ENCODE measurements around the gene PRKAB1. TPM values are rescaled to one million over a fixed set of nuclear protein-coding genes. Genes with fewer than 3 reads are reported as not detected.

Gene PRKAB1
- total RNA-seq, 1 experiment from 2014 or later, result 42.2 TPM

DNA sequence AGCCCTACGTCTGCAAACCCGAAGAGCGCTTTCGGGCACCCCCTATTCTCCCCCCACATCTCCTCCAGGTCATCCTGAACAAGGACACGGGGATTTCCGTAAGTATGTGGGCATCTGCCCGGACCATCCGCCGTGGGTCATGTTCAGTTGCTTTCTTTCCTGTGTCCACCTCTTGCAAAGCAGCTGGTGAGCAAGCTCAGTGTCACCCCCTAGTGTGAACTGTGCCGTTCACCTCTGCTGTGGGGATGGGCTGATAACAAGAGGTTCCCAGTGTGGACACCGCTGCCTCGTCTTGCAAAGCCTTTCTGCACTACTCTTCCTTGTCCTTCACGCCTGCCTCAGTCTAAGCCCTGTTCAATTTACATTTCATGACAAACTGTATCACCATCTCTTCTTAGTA, 8.6 kb downstream of the PRKAB1 start:
- H3K27ac Mint-ChIP-seq, result no peak overlapping the region; a peak in 1 of 7 replicates
- no peaks in the 10 kb centered on the region for H3K23me2 ChIP-seq (ENCODE audit: insufficient read length, low read depth, low read length, poor library complexity, severe bottlenecking)
- no peak overlapping the region for H3K4me3 Mint-ChIP-seq
- H3K14ac ChIP-seq (ENCODE audit: insufficient read depth, low read length), result no peak overlapping the region
- H4K8ac ChIP-seq (replicated peaks; ENCODE audit: insufficient read length, low read depth, low read length), result no peak overlapping the region
- peak; percentile 15; the same call in 1 of the 3 replicates for TF ChIP-seq CTCF (conservative IDR thresholded peaks at IDR 0.05)
- no peak overlapping the region for H3K56ac ChIP-seq (ENCODE audit: insufficient read length, low read depth, low read length)
- H2BK15ac ChIP-seq (ENCODE audit: low read depth, low read length), result no peak overlapping the region
- no peaks in the 10 kb centered on the region for H3K27me3 Mint-ChIP-seq (ENCODE audit: low read depth)
- no peak overlapping the region for H3K23ac ChIP-seq (ENCODE audit: insufficient read length, low read depth, low read length)
- no peak overlapping the region for H2BK120ac ChIP-seq (ENCODE audit: low read depth, low read length, poor library complexity, severe bottlenecking)
- peaks cover 68 to 100% (median 85%) of the 10 kb centered on the region in 3 experiments for H3K36me3 Mint-ChIP-seq (ENCODE audit: insufficient read depth in 1 of 3, low read depth in 3 of 3)
- no peak overlapping the region for H3K4me2 ChIP-seq (ENCODE audit: insufficient read depth, insufficient read length, low read length)
- no peaks in the 10 kb centered on the region for H3K27me3 ChIP-seq (ENCODE audit: insufficient read depth, low read length)
- DNase-seq, result no peak
- H2AK5ac ChIP-seq (ENCODE audit: insufficient read length, low read length), result no peak overlapping the region
- H3K4me1 ChIP-seq (ENCODE audit: insufficient read depth, low read length), result no peaks in the 10 kb centered on the region
- no peak overlapping the region for H2BK12ac ChIP-seq (ENCODE audit: insufficient read length, low read depth, low read length)
- H3K9ac ChIP-seq (ENCODE audit: extremely low read depth, insufficient read length, low read length), result no peak overlapping the region
- no peak overlapping the region for H3K27ac ChIP-seq (ENCODE audit: insufficient read length, low read depth, low read length)
- H3K18ac ChIP-seq (ENCODE audit: insufficient read length, low read depth, low read length), result no peak overlapping the region
- H4K20me1 ChIP-seq (ENCODE audit: control insufficient read depth, insufficient read depth, insufficient read length), result no peaks in the 10 kb centered on the region
- no peaks in the 10 kb centered on the region for H3K9me3 Mint-ChIP-seq
- no peak overlapping the region for H3T11ph ChIP-seq (ENCODE audit: low read length)
- no peak overlapping the region for H2BK5ac ChIP-seq (ENCODE audit: insufficient read length, low read length)
- no peaks in the 10 kb centered on the region for H3K79me1 ChIP-seq (ENCODE audit: insufficient read depth, low read depth, low read length, poor library complexity, severe bottlenecking)
- no peak overlapping the region for H4K5ac ChIP-seq (ENCODE audit: insufficient read length, low read depth, low read length)
- H3K4me1 Mint-ChIP-seq, result peaks cover 5 to 22% of the 10 kb centered on the region in 2 experiments
- H3K9me3 ChIP-seq (ENCODE audit: control insufficient read depth, low read depth, low read length), result no peaks in the 10 kb centered on the region
- no CpG with 5 or more reads among the region's 13 CpGs for WGBS (ENCODE audit: extremely low coverage, insufficient read length, low lambda C conversion rate)
- no peak overlapping the region for H2BK20ac ChIP-seq (ENCODE audit: low read depth, low read length, poor library complexity, severe bottlenecking)
- no peak overlapping the region for H2AFZ ChIP-seq (ENCODE audit: low read length)
- no peak overlapping the region for H4K91ac ChIP-seq (ENCODE audit: insufficient read length, low read depth, low read length)
- H3K4ac ChIP-seq (ENCODE audit: low read depth, low read length), result no peak overlapping the region
- no peaks in the 10 kb centered on the region for H3K79me2 ChIP-seq (ENCODE audit: insufficient read depth, low read length)

Measured in H9 (cell line).